Smooth muscle cell (in vitro differentiated cells): Measurements from ENCODE around the gene PTBP1. TPM values are rescaled to one million over a fixed set of nuclear protein-coding genes. Genes with fewer than 3 reads are reported as not detected.

ENCODE experiments used
- DNase-seq: peaks from one replicate; lab custom pipeline; 2025; ENCODE audit not compliant: unreplicated experiment; lab: John Stamatoyannopoulos, UW
- H2AFZ ChIP-seq: fragments of 200-600 bp; sonication (generic); 2 replicates; pipeline ENCODE4 v1.6.0; 2016; ENCODE audit warnings: antibody characterized with exemption, low read depth, mild to moderate bottlenecking
- H3F3A ChIP-seq: fragments of 200-600 bp; sonication (generic); 2 replicates; pipeline ENCODE4 v1.6.0; 2017; ENCODE audit warnings: antibody characterized with exemption, low read depth
- H3K27ac ChIP-seq: fragments of 200-600 bp; sonication (generic); 2 replicates; pipeline ENCODE4 v1.5.1; 2016; ENCODE audit warnings: low read depth, mild to moderate bottlenecking
- H3K27me3 ChIP-seq: fragments of 200-600 bp; sonication (generic); 2 replicates; pipeline ENCODE4 v1.6.1; 2016; ENCODE audit warnings: low read depth, mild to moderate bottlenecking
- H3K36me3 ChIP-seq: fragments of 200-600 bp; sonication (generic); 2 replicates; pipeline ENCODE4 v1.5.1; 2016; ENCODE audit warnings: low read depth
- H3K4me1 ChIP-seq: fragments of 200-600 bp; sonication (generic); 2 replicates; pipeline ENCODE4 v1.5.1; 2016; ENCODE audit warnings: low read depth
- H3K4me2 ChIP-seq: fragments of 200-600 bp; sonication (generic); 2 replicates; pipeline ENCODE4 v1.6.0; 2016; ENCODE audit warnings: mild to moderate bottlenecking
- H3K4me3 ChIP-seq: fragments of 200-600 bp; sonication (generic); 2 replicates; pipeline ENCODE4 v1.5.1; 2016; ENCODE audit warnings: mild to moderate bottlenecking
- H3K79me2 ChIP-seq: fragments of 200-600 bp; sonication (generic); 2 replicates; pipeline ENCODE4 v1.6.0; 2016; ENCODE audit warnings: low read depth, mild to moderate bottlenecking
- H3K9ac ChIP-seq: fragments of 200-600 bp; sonication (generic); 2 replicates; pipeline ENCODE4 v1.6.0; 2016; ENCODE audit warnings: low read depth
- H3K9me3 ChIP-seq: fragments of 200-600 bp; sonication (generic); replicated peaks from 2 replicates; pipeline ENCODE4 v1.5.1; 2016; ENCODE audit warnings: low read depth
- H4K20me1 ChIP-seq: fragments of 200-600 bp; sonication (generic); 2 replicates; pipeline ENCODE4 v1.6.0; 2016; ENCODE audit warnings: low read depth
- CTCF ChIP-seq: fragments of 200-600 bp; sonication (generic); IDR thresholded peaks from 2 replicates; pipeline ENCODE4 v1.5.1; 2017; ENCODE audit warnings: borderline replicate concordance, mild to moderate bottlenecking, antibody characterized with exemption; ENCODE audit not compliant: insufficient read depth, poor library complexity, severe bottlenecking
- WGBS: methylation state at CpG from one replicate; pipeline ENCODE4 v1.1.7; 2016; ENCODE audit warnings: low lambda C conversion rate; 5-methylcytosine and 5-hydroxymethylcytosine counted together
- polyA plus RNA-seq: library from polyadenylated mRNA; unstranded; fragments of >200 nt; fragmentation: Nextera tagmentation; extraction: Ambion mirVana; gene quantifications from 2 replicates; pipeline ENCODE4 v1.2.1, GENCODE V29; 2016
- total RNA-seq: library from RNA; depleted of rRNA; stranded (reverse); fragments of >200 nt; gene quantifications from 2 replicates; pipeline ENCODE4 v1.2.3, GENCODE V29; 2014

The PTBP1 gene
- total and polyA plus RNA-seq, 2 experiments from 2014 or later, result 167 to 226 TPM

DNA sequence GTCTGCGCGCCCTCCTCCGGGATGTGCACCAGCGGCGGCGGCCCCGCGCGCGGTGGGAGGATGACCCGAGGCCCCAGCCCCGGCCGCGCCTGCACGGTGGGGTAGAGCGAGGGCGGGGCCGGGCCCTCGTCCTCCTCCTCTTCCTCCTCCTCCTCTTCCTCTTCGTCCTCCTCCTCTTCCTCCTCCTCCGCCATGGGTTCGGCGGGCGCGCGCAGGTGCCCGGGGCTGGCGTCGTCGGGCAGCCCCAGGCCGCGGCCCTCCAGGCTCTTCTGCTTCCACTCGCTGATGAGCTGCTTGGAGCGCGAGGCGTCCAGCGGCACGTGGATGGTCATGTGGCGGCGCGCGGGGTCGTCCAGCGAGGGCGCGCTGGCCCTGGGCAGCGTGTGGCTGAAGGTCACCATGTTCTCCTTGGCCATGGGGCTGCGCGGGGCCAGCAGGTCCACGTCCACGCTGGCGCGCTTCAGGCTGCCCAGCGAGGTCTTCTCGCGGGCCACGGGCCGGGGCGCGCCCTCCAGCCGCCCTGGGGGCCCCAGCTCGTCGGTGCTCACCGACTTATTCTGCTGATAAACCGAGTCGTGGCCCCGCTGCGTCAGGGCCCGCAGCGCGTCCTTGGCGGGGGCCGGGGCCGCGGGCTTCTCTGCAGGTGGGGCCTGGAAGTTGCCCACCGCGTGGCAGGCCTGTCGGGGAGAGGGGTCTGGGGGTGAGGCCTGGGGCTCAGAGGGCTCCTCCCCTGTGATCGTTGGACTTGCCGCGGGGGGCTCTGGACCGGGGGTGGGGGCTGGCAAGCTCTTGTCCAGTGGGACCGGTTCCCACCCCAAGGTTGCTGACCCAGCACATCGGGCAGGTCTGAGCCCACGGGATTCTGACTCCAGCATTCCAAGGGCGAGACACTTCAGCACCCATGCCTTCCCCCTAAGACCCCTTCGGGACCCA, 16.2 kb downstream of the PTBP1 start:
- Histone ChIP-seq H3K4me3 (no peak overlapping the region), H3K27me3 (no peaks in the 10 kb centered on the region), H4K20me1 (peaks cover 46% of the 10 kb centered on the region), H3K9ac (no peak overlapping the region), H3F3A (peaks cover 20% of the 10 kb centered on the region), H3K79me2 (peaks cover 17% of the 10 kb centered on the region), H2AFZ (no peak overlapping the region), H3K36me3 (peaks cover 11% of the 10 kb centered on the region), H3K27ac (no peak overlapping the region), H3K4me1 (no peaks in the 10 kb centered on the region), H3K4me2 (no peak overlapping the region), H3K9me3 (no peaks in the 10 kb centered on the region)
- DNase-seq, result no peak
- WGBS, result 95% methylated on average over 55 of the region's 87 CpGs
- no peak for TF ChIP-seq CTCF

DNA sequence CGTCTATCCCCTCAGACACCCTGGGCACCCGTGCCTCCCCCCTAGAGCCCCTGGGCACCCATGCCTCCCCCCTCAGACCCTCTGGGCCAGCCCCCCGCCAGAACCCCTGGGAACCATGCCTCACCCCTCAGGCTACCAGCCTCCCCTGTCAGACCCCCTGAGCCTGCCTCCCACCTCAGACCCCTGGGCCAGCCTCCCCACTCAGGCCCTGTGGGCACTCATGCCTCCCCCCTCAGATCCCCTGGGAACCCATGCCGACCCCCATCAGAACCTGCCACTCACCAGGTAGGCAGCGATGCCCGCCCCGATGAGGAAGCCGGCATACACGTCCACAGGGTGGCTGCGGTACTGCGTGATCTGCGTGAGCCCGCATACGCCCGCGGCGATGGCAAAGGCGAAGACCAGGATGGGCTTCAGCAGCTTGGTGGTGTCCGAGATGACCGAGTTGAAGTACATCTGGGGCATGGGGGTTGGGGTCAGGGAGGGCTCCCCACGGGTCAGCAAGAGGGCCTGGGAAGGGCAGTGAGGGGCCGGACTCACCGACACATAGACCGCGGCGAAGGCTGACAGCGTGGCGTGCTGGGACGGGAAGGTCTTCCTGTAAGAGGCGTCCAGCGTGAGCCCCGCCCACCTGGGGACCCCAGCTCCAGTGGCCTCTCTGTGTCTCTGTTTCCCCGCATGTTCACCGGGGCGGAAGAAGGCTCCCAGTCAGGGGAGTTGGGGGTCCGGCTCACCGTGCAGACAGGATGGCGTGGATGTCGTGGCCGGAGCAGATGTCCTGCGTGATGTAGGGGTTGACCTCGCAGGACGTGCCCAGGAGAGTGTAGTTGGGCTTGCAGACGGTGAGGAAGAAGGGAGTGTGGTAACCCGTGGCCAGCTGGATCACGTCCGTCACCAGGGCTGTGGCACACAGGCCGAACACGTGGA, 17.2 kb downstream of the PTBP1 start:
- H3K27ac ChIP-seq, result no peak overlapping the region
- no peaks in the 10 kb centered on the region for H3K27me3 ChIP-seq
- H3K4me3 ChIP-seq, result no peak overlapping the region
- H3K4me1 ChIP-seq, result no peaks in the 10 kb centered on the region
- H4K20me1 ChIP-seq, result peaks cover 37% of the 10 kb centered on the region
- no peak overlapping the region for H3K9ac ChIP-seq
- H3K4me2 ChIP-seq, result no peak overlapping the region
- no peak for TF ChIP-seq CTCF
- no peaks in the 10 kb centered on the region for H3K9me3 ChIP-seq
- 95% methylated on average over 41 of the region's 49 CpGs for WGBS
- DNase-seq, result no peak
- H3K36me3 ChIP-seq, result peaks cover 11% of the 10 kb centered on the region
- peaks cover 19% of the 10 kb centered on the region for H3F3A ChIP-seq
- no peak overlapping the region for H2AFZ ChIP-seq
- H3K79me2 ChIP-seq, result peaks cover 7% of the 10 kb centered on the region

GRCh38 chr19:815079-815774, 18.0 kb downstream of the PTBP1 start:
- DNase-seq, result no peak
- Histone ChIP-seq H3F3A (peaks cover 11% of the 10 kb centered on the region), H3K27ac (no peak overlapping the region), H3K4me3 (no peak overlapping the region), H3K9me3 (no peaks in the 10 kb centered on the region), H2AFZ (no peak overlapping the region), H3K27me3 (no peaks in the 10 kb centered on the region), H3K4me2 (no peak overlapping the region), H4K20me1 (peaks cover 29% of the 10 kb centered on the region), H3K9ac (no peak overlapping the region), H3K36me3 (peaks cover 7% of the 10 kb centered on the region), H3K4me1 (no peaks in the 10 kb centered on the region), H3K79me2 (no peaks in the 10 kb centered on the region)
- TF ChIP-seq CTCF, result no peak
- WGBS, result 98% methylated on average over 28 of the region's 47 CpGs
